HCT116 (cell line): ENCODE measurements around the gene SIX5. TPM values are rescaled to one million over a fixed set of nuclear protein-coding genes. Genes with fewer than 3 reads are reported as not detected.

Experiments used
- ATAC-seq: fragments of 200-7000 bp; cut with Tn5 transposase; 2 replicates; pipeline ENCODE4 v1.9.1; 2020; ENCODE audit warnings: mild to moderate bottlenecking, moderate library complexity
- BruUV-seq: library from RNA; stranded (reverse); fragments of 400-500 nt; replicated peaks from 2 replicates; lab custom pipeline; 2021; lab: Mats Ljungman, UMichigan
- CTCF ChIA-PET: fragments of 300-600 bp; sonication (Branson Sonifier 250); formaldehyde crosslinking; loops from one replicate; lab custom pipeline; 2021; ENCODE audit warnings: antibody characterized with exemption; lab: Charles Lee
- POLR2A ChIA-PET: fragments of 300-600, 350-600 bp; sonication (Branson Sonifier 250); formaldehyde crosslinking; loops from one replicate; lab custom pipeline; 2021; ENCODE audit warnings: antibody characterized with exemption; lab: Charles Lee
- RAD21 ChIA-PET, 2 experiments: fragments of 300-600 bp; sonication (Branson Sonifier 250); formaldehyde crosslinking; loops; one replicate each; lab custom pipeline; 2023; ENCODE audit warnings: low total read pairs in 2 of 2; ENCODE audit not compliant: uncharacterized antibody in 2 of 2, unreplicated experiment in 2 of 2, low non-redundant PET in 1 of 2; lab: Charles Lee
- DNase-seq: peaks from one replicate; pipeline ENCODE4 v3.0.0-alpha.2; 2010; ENCODE audit warnings: low read depth, low spot score
- H2AFZ ChIP-seq: fragments of 200-600 bp; shearing (Covaris generic), sonication (generic); 2 replicates; pipeline ENCODE4 v1.6.1; 2017; ENCODE audit warnings: low read depth, mixed run types, mixed read lengths, antibody characterized with exemption, low read length; ENCODE audit not compliant: poor library complexity, severe bottlenecking
- H3K27ac ChIP-seq: 2 replicates; pipeline ENCODE4 v1.5.1; 2012; ENCODE audit warnings: low read depth, low read length
- H3K27me3 ChIP-seq: fragments of 200-600 bp; sonication (generic); 2 replicates; pipeline ENCODE4 v1.6.1; 2016; ENCODE audit warnings: mixed run types, low read length, mixed read lengths; ENCODE audit not compliant: insufficient read depth
- H3K36me3 ChIP-seq, 2 experiments: fragments of 200-500 bp in 1 of 2; fragments of 200-600 bp in 1 of 2; sonication (Bioruptor generic) in 1 of 2; sonication (generic) in 1 of 2; 2 replicates each; pipeline versions ENCODE4 v1.5.1 to v1.6.1; 2014 to 2016; ENCODE audit warnings: low read length in 2 of 2, inconsistent platforms in 1 of 2, mixed read lengths in 1 of 2, mixed run types in 1 of 2; ENCODE audit not compliant: insufficient read depth in 2 of 2, control insufficient read depth in 1 of 2
- H3K4me1 ChIP-seq, 2 experiments: fragments of 200-600 bp in 1 of 2; sonication (generic) in 1 of 2; 2 replicates each; pipeline versions ENCODE4 v1.5.1 to v1.6.1; 2012 to 2017; ENCODE audit warnings: low read length in 2 of 2, inconsistent platforms in 1 of 2, mild to moderate bottlenecking in 1 of 2, mixed read lengths in 1 of 2, mixed run types in 1 of 2, moderate library complexity in 1 of 2; ENCODE audit not compliant: insufficient read depth in 2 of 2, control insufficient read depth in 1 of 2
- H3K4me2 ChIP-seq: fragments of 200-600 bp; sonication (generic); 2 replicates; pipeline ENCODE4 v1.6.1; 2017; ENCODE audit warnings: mixed run types, low read length, mixed read lengths
- H3K4me3 ChIP-seq, 2 experiments: fragments of 200-600 bp in 1 of 2; sonication (generic) in 1 of 2; replicated peaks in 1 of 2; 2 replicates each; pipeline ENCODE4 v1.5.1; 2011 to 2016; ENCODE audit warnings: low read length in 2 of 2, control low read depth in 1 of 2, low read depth in 1 of 2, mild to moderate bottlenecking in 1 of 2, mixed read lengths in 1 of 2, mixed run types in 1 of 2
- H3K79me2 ChIP-seq: fragments of 200-600 bp; sonication (generic); 2 replicates; pipeline ENCODE4 v1.6.1; 2017; ENCODE audit warnings: mild to moderate bottlenecking, mixed run types, low read length, moderate library complexity, mixed read lengths; ENCODE audit not compliant: insufficient read depth
- H3K9ac ChIP-seq: fragments of 200-600 bp; sonication (generic); 2 replicates; pipeline ENCODE4 v1.6.1; 2016; ENCODE audit warnings: low read length, mixed read lengths
- H3K9me2 ChIP-seq: fragments of 200-600 bp; sonication (generic), shearing (Covaris generic); 2 replicates; pipeline ENCODE4 v1.6.1; 2017; ENCODE audit warnings: mixed run types, mild to moderate bottlenecking, moderate library complexity; ENCODE audit not compliant: insufficient read depth
- H3K9me3 ChIP-seq, 2 experiments: fragments of 200-500 bp in 1 of 2; fragments of 200-600 bp in 1 of 2; sonication (Bioruptor generic) in 1 of 2; sonication (generic) in 1 of 2; 2 replicates each; pipeline ENCODE4 v1.6.1; 2014 to 2017; ENCODE audit warnings: low read length in 2 of 2, mixed read lengths in 2 of 2, inconsistent platforms in 1 of 2, low read depth in 1 of 2, mild to moderate bottlenecking in 1 of 2, mixed run types in 1 of 2, moderate library complexity in 1 of 2; ENCODE audit not compliant: control insufficient read depth in 1 of 2, insufficient read depth in 1 of 2
- H4K20me1 ChIP-seq: fragments of 200-600 bp; sonication (generic), shearing (Covaris generic); 2 replicates; pipeline ENCODE4 v1.6.1; 2017; ENCODE audit warnings: mixed run types, mild to moderate bottlenecking, moderate library complexity; ENCODE audit not compliant: insufficient read depth
- CTCF ChIP-seq, 3 experiments: fragments of 200-600 bp in 1 of 3; sonication (generic) in 1 of 3; IDR thresholded peaks in 2 of 3; conservative IDR thresholded peaks in 1 of 3; 2 replicates each; pipeline ENCODE4 v1.5.1; 2012 to 2017; ENCODE audit warnings: low read depth in 2 of 3, low read length in 2 of 3, antibody characterized with exemption in 1 of 3, borderline replicate concordance in 1 of 3, control low read depth in 1 of 3, mild to moderate bottlenecking in 1 of 3, mixed read lengths in 1 of 3, mixed run types in 1 of 3, moderate library complexity in 1 of 3; ENCODE audit not compliant: insufficient read depth in 1 of 3
- EGR1 ChIP-seq: IDR thresholded peaks from 2 replicates; pipeline ENCODE4 v1.6.1; 2012; ENCODE audit warnings: low read depth
- EZH2 ChIP-seq: fragments of 200-600 bp; sonication (generic); IDR thresholded peaks from 2 replicates; pipeline ENCODE4 v1.6.1; 2017; ENCODE audit warnings: antibody characterized with exemption, mixed run types
- EZH2phosphoT487 ChIP-seq: fragments of 200-600 bp; IDR thresholded peaks from 2 replicates; pipeline ENCODE4 v1.6.1; 2018; ENCODE audit warnings: antibody characterized with exemption, borderline replicate concordance
- FOSL1 ChIP-seq: IDR thresholded peaks from 2 replicates; pipeline ENCODE4 v1.6.1; 2012; ENCODE audit warnings: low read depth
- POLR2AphosphoS5 ChIP-seq: IDR thresholded peaks from 2 replicates; pipeline ENCODE4 v1.6.1; 2011; ENCODE audit warnings: mild to moderate bottlenecking, low read depth, low read length, moderate library complexity
- SP1 ChIP-seq: IDR thresholded peaks from 2 replicates; pipeline ENCODE4 v1.6.1; 2012; ENCODE audit warnings: low read depth
- YY1 ChIP-seq: IDR thresholded peaks from 2 replicates; pipeline ENCODE4 v1.6.1; 2011; ENCODE audit warnings: low read length, low read depth, moderate library complexity, mild to moderate bottlenecking; ENCODE audit not compliant: insufficient replicate concordance; ENCODE audit errors: extremely low read depth
- ZBTB33 ChIP-seq: IDR thresholded peaks from 2 replicates; pipeline ENCODE4 v1.6.1; 2011; ENCODE audit warnings: mild to moderate bottlenecking, low read length, moderate library complexity; ENCODE audit not compliant: insufficient replicate concordance; ENCODE audit errors: extremely low read depth
- intact Hi-C: fragments of 100-400 bp; cut with micrococcal nuclease; formaldehyde crosslinking; loops from 2 replicates; pipeline ENCODE4 v1.10.0; 2022
- total RNA-seq: library from RNA; stranded (reverse); gene quantifications from one replicate; pipeline ENCODE4 v1.2.1, GENCODE V29; 2021; ENCODE audit not compliant: unreplicated experiment

Gene SIX5
- total RNA-seq, 1 experiment from 2014 or later = 18.3 TPM

GRCh38 chr19:45763691-45764294 is 5.3 kb downstream of the SIX5 start (continued):
- TF ChIP-seq CTCF (IDR thresholded peaks at IDR 0.05 in 2 of 3, conservative IDR thresholded peaks at IDR 0.05 in 1 of 3; ENCODE audit: borderline replicate concordance in 1 of 3, insufficient read depth in 1 of 3, low read depth in 2 of 3, low read length in 2 of 3) (no peak), YY1 (no peak), ZBTB33 (no peak), POLR2AphosphoS5 (no peak), FOSL1 (no peak)
- TF ChIP-seq, all 23 proteins: peak for 0

DNA sequence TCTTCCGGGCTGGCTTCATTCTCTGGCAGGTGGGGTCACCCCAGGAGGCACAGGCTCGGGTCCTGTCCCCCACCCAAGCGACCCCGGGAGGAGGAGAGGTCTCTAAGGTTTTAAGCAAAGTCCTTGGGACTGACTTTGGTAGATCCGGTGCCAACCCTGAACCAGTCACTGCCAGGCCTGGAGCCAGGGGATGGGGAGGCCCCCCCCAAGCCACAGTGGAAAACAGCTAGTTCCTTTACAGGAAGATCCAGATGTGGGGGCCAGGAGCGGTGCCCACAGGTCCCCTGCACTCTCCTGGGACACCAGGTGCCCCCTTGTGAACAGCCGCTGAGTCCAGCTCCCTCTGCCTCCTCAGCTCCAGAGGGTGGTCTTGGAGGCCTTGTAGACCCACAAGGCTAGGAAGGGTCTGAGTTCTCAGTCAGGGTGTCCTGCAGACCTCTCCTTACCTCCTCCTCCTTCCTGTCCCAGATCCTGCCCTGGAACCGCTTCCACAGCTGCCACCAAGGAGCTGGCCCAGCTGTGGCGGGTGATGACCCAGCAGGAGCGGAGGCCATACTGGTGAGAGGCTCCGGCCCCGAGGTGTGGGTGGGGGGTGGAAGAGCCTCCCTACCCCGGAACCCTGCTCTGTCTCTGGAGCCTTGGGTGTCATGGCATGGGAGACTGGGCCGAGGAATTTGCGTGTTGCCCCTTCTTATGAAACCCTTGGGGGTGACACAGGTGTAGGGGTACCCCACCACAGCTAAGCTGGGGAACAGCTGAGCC is 6.0 kb downstream of the SIX5 start:
- POLR2A ChIA-PET = no interaction called here
- ATAC-seq (no peak), DNase-seq (no peak)
- H3K36me3 ChIP-seq = no peaks in the 10 kb centered on the region
- H3K79me2 ChIP-seq = no peaks in the 10 kb centered on the region
- H2AFZ ChIP-seq = no peak overlapping the region
- peaks cover 6 to 30% of the 10 kb centered on the region in 2 experiments; a peak in 3 of 4 replicates for H3K4me1 ChIP-seq
- no peaks in the 10 kb centered on the region for H4K20me1 ChIP-seq
- no peak overlapping the region for H3K4me2 ChIP-seq
- H3K4me3 ChIP-seq = no peak overlapping the region
- RAD21 ChIA-PET = no interaction called here
- no TSS peak for BruUV-seq
- no peak overlapping the region for H3K27ac ChIP-seq
- intact Hi-C loops = no loop called here
- no peak overlapping the region for H3K9ac ChIP-seq
- CTCF ChIA-PET = no interaction called here
- no peak for TF ChIP-seq EZH2
- no peak for TF ChIP-seq EZH2phosphoT487
- no peak for TF ChIP-seq YY1
- TF ChIP-seq EGR1 = no peak
- TF ChIP-seq SP1 = no peak
- no peaks in the 10 kb centered on the region for H3K27me3 ChIP-seq
- no peaks in the 10 kb centered on the region for H3K9me2 ChIP-seq
- no peaks in the 10 kb centered on the region for H3K9me3 ChIP-seq
